ENCODE results near the gene STYK1. TPM values are rescaled to one million over a fixed set of nuclear protein-coding genes. Genes with fewer than 3 reads are reported as not detected.
"Not testable (repeated sequence)": the region's sequence is repeated elsewhere in the genome, so short reads cannot be mapped to it uniquely, and the experiment has no call there.

Gene STYK1
- total and polyA plus RNA-seq, 11 donors: 0.01 to 0.21 TPM; not detected in 9

GRCh38 chr12:10614056-10614370, 59.8 kb downstream of the STYK1 start:
- Histone ChIP-seq H3K27ac (peak overlapping the region in 11 of 12 donors; percentile 57 to 91 (median 88)), H3K36me3 (peaks cover 0 to 16% (median 11%) of the 10 kb centered on the region in 9 donors), H3K4me3 (peak overlapping the region; percentile 63 to 91 (median 79)), H3K9me3 (no peaks in the 10 kb centered on the region), H3K27me3 (peaks cover 0 to 6% (median 0%) of the 10 kb centered on the region in 9 donors), H3K4me1 (peaks cover 0 to 21% (median 9%) of the 10 kb centered on the region in 12 donors)
- DNase-seq: no peak
- TF ChIP-seq POLR2A (IDR thresholded peaks at IDR 0.05) (no peak), CTCF (IDR thresholded peaks at IDR 0.05) (no peak)
- WGBS, 4 donors: 30 to 42% (median 32%) methylated on average over 4 of the region's 4 CpGs
- intact Hi-C loops (cut with DNase I): loop anchor here in 6 of 10 donors (5.0 to 10.0 kb wide), 3 partner anchors 108 to 138 kb away; partner anchors contain the start of gene YBX3 (in 5 of the 6)
- no peak for ATAC-seq

- H3K27me3 ChIP-seq: peaks cover 0 to 6% (median 0%) of the 10 kb centered on the region in 9 donors
- peak; percentile 99 to 100 (median 100) for ATAC-seq
- intact Hi-C loops (cut with DNase I): loop anchor here in 9 of 10 donors (1.0 to 10.0 kb wide), 9 partner anchors 109 to 401 kb away; partner anchors contain the start of genes YBX3 (in 6 of the 9) and GABARAPL1 (in 1 of the 9)
Observed at GRCh38 chr12:10613349-10614055, 60.4 kb downstream of the STYK1 start, which contains the start of gene MAGOHB. Gene MAGOHB, minus strand, starts transcription at chr12:10613609. Its CDS starts 77 bp downstream, at chr12:10613532.

GRCh38 chr12:10612984-10613348, 60.9 kb downstream of the STYK1 start:
- peaks cover 0 to 21% (median 9%) of the 10 kb centered on the region in 12 donors for H3K4me1 ChIP-seq
- ATAC-seq (peak in 2 of 4 donors; percentile 10 to 17), DNase-seq (no peak)
- peak overlapping the region; percentile 63 to 91 (median 79) for H3K4me3 ChIP-seq
- peaks cover 0 to 26% (median 21%) of the 10 kb centered on the region in 9 donors for H3K36me3 ChIP-seq
- intact Hi-C loops (cut with DNase I): loop anchor here in 9 of 10 donors (1.0 to 10.0 kb wide), 9 partner anchors 109 to 400 kb away; partner anchors contain the start of genes YBX3 (in 6 of the 9) and GABARAPL1 (in 1 of the 9)
- H3K9me3 ChIP-seq: no peaks in the 10 kb centered on the region
- H3K27ac ChIP-seq: peak overlapping the region; percentile 41 to 91 (median 87)
- peaks cover 0 to 3% (median 0%) of the 10 kb centered on the region in 9 donors for H3K27me3 ChIP-seq
- WGBS, 4 donors: 0 to 1% (median 0%) methylated on average over 6 of the region's 6 CpGs
- TF ChIP-seq POLR2A (IDR thresholded peaks at IDR 0.05) (no peak), CTCF (IDR thresholded peaks at IDR 0.05) (no peak)

More at GRCh38 chr12:10613349-10614055, 60.4 kb downstream of the STYK1 start, which contains the start of gene MAGOHB:
- Histone ChIP-seq H3K4me1 (peaks cover 0 to 21% (median 9%) of the 10 kb centered on the region in 12 donors), H3K27ac (peak within 1 kb of the TSS; percentile 41 to 91 (median 87)), H3K36me3 (peaks cover 0 to 21% (median 16%) of the 10 kb centered on the region in 9 donors), H3K4me3 (peak within 1 kb of the TSS; percentile 63 to 91 (median 79)), H3K9me3 (no peaks in the 10 kb centered on the region)
- WGBS, 4 donors: 0 to 1% (median 0%) methylated on average over 44 to 45 of the region's 45 CpGs
- DNase-seq: peak; percentile 96 to 97 (median 96)
- TF ChIP-seq POLR2A (IDR thresholded peaks at IDR 0.05): peak in 1 of 2 donors; percentile 75
- TF ChIP-seq CTCF (IDR thresholded peaks at IDR 0.05): peak in 1 of 12 donors; percentile 7

GRCh38 chr12:10612110-10612509, 61.7 kb downstream of the STYK1 start:
- no peak for ATAC-seq
- H3K36me3 ChIP-seq: peaks cover 0 to 35% (median 30%) of the 10 kb centered on the region in 9 donors

GRCh38 chr12:10611258-10611657, 62.6 kb downstream of the STYK1 start:
- H3K27ac ChIP-seq, ATAC-seq, H3K9me3 ChIP-seq, H3K27me3 ChIP-seq, H3K4me3 ChIP-seq, DNase-seq: not testable (repeated sequence)
- WGBS, 4 donors: 82 to 94% (median 86%) methylated on average over 4 of the region's 4 CpGs
- Histone ChIP-seq H3K4me1 (peaks cover 0 to 21% (median 9%) of the 10 kb centered on the region in 12 donors), H3K36me3 (peaks cover 0 to 43% (median 38%) of the 10 kb centered on the region in 9 donors)
- intact Hi-C loops (cut with DNase I): loop anchor here in 6 of 10 donors (5.0 to 10.0 kb wide), 3 partner anchors 111 to 141 kb away; partner anchors contain the start of gene YBX3 (in 5 of the 6)

More at GRCh38 chr12:10612110-10612509, 61.7 kb downstream of the STYK1 start:
- H3K9me3 ChIP-seq: no peaks in the 10 kb centered on the region
- 72 to 82% (median 76%) methylated on average over 6 of the region's 6 CpGs for WGBS, 4 donors
- TF ChIP-seq CTCF (IDR thresholded peaks at IDR 0.05): no peak
- no peak for TF ChIP-seq POLR2A (IDR thresholded peaks at IDR 0.05)
- no peak for DNase-seq
- H3K4me3 ChIP-seq: peak overlapping the region in 8 of 12 donors; percentile 63 to 91 (median 82)
- peak overlapping the region in 1 of 12 donors; percentile 89 for H3K27ac ChIP-seq
- H3K4me1 ChIP-seq: peaks cover 0 to 21% (median 9%) of the 10 kb centered on the region in 12 donors
- intact Hi-C loops (cut with DNase I): loop anchor here in 9 of 10 donors (2.0 to 10.0 kb wide), 7 partner anchors 110 to 399 kb away; partner anchors contain the start of genes YBX3 (in 6 of the 9) and GABARAPL1 (in 1 of the 9)
- no peaks in the 10 kb centered on the region for H3K27me3 ChIP-seq

Data from heart left ventricle (tissue), 16 donors.